Stimulated activated CD4-positive, alpha-beta T cell treated with anti-CD3 and anti-CD28 coated beads, Interleukin-2, amount 100 ng/mL, for 24 hours (primary cell): ENCODE results near the gene EXOSC3.

Experiments used
- DNase-seq, 2 donors: peaks; one replicate each; pipeline ENCODE4 v3.0.0-alpha.2; 2020

The EXOSC3 gene

DNA sequence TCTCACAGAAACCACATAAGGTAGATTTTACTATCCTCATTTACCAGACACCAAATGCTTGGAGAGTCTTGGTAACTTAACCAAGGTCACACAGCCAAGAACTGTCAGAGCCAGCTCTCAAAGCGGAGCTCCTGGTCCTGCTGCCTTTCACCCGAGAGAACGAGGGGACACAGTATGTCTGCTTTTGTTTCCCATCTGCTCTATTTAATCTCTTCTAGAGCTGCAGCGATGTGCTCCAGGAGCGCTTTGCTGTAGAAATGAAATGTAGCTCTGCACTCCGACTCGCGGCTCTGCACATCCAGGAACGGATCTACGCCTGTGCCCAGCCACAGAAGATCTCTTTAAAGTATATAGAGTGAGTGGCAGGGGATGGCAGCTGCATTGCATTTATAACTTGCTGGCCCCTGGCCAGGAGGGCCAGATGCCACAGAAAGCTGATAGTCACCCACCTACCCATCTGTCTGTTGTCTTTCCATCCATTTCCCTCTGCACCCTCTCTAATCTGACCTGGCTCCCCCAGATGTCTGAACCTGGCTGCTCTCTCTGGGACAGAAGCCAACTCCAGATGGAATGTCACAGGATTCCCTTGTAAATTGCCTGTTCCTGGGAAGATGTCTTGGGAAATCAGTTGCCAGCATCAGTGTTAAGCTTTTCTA lies 52.6 kb downstream of the EXOSC3 start:
- DNase-seq = no peak

- DNase-seq = no peak
Observed at GRCh38 chr9:37730839-37731238, 54.0 kb downstream of the EXOSC3 start.

- DNase-seq = no peak
Observed at GRCh38 chr9:37730256-37730655, 54.6 kb downstream of the EXOSC3 start.
